Activated CD4-positive, alpha-beta memory T cell treated with anti-CD3 and anti-CD28 coated beads, Interleukin-2, amount 10 ng/mL, durations not matched to agents 7 days and 5 days (primary cell): Measurements from ENCODE around the gene UBE2E1. TPM values are rescaled to one million over a fixed set of nuclear protein-coding genes. Genes with fewer than 3 reads are reported as not detected.

Source experiments
- CTCF ChIA-PET: fragments of 350-600 bp; sonication (Branson Sonifier 250); formaldehyde crosslinking; loops from one replicate; lab custom pipeline; 2021; ENCODE audit warnings: antibody characterized with exemption, inconsistent platforms; lab: Charles Lee
- POLR2A ChIA-PET: fragments of 350-600 bp; sonication (Branson Sonifier 250); formaldehyde crosslinking; loops from one replicate; lab custom pipeline; 2021; ENCODE audit warnings: antibody characterized with exemption; lab: Charles Lee
- DNase-seq: peaks from one replicate; pipeline ENCODE4 v3.0.0-alpha.2; 2020
- H3K27ac Mint-ChIP-seq: one replicate; pipeline ENCODE4 v1.8.0; 2021; ENCODE audit warnings: mild to moderate bottlenecking, mixed read lengths
- H3K27me3 Mint-ChIP-seq: one replicate; pipeline ENCODE4 v1.8.0; 2021; ENCODE audit warnings: mixed read lengths
- H3K36me3 Mint-ChIP-seq: one replicate; pipeline ENCODE4 v1.8.0; 2021; ENCODE audit warnings: low read depth, mixed read lengths
- H3K4me1 Mint-ChIP-seq: one replicate; pipeline ENCODE4 v1.8.0; 2021; ENCODE audit warnings: mixed read lengths
- H3K4me3 Mint-ChIP-seq: one replicate; pipeline ENCODE4 v1.8.0; 2021; ENCODE audit warnings: mild to moderate bottlenecking, mixed read lengths
- H3K9me3 Mint-ChIP-seq: one replicate; pipeline ENCODE4 v1.8.0; 2021; ENCODE audit warnings: mixed read lengths
- total RNA-seq, 2 experiments: library from RNA; stranded (reverse); gene quantifications; one replicate each; pipeline ENCODE4 v1.2.3, GENCODE V29; 2021

UBE2E1 gene
- total RNA-seq, 2 experiments from 2014 or later, result 64.0 to 72.8 TPM

GRCh38 chr3:23830869-23831484, 25.2 kb downstream of the UBE2E1 start:
- CTCF ChIA-PET, result interaction anchor here (0.8 to 1.3 kb wide), 2 partner anchors 10 to 16 kb away, joined by 3 to 4 read pairs; no protein-coding TSS in a partner anchor
- Mint-ChIP-seq H3K4me1 (peaks cover 22% of the 10 kb centered on the region), H3K27ac (no peak overlapping the region), H3K36me3 (peaks cover 2% of the 10 kb centered on the region), H3K27me3 (no peaks in the 10 kb centered on the region), H3K4me3 (no peak overlapping the region), H3K9me3 (no peaks in the 10 kb centered on the region)
- DNase-seq, result peak; percentile 22
- POLR2A ChIA-PET, result interaction anchor here (0.8 to 1.3 kb wide), 2 partner anchors 13 to 20 kb away, joined by 3 read pairs; no protein-coding TSS in a partner anchor

DNA sequence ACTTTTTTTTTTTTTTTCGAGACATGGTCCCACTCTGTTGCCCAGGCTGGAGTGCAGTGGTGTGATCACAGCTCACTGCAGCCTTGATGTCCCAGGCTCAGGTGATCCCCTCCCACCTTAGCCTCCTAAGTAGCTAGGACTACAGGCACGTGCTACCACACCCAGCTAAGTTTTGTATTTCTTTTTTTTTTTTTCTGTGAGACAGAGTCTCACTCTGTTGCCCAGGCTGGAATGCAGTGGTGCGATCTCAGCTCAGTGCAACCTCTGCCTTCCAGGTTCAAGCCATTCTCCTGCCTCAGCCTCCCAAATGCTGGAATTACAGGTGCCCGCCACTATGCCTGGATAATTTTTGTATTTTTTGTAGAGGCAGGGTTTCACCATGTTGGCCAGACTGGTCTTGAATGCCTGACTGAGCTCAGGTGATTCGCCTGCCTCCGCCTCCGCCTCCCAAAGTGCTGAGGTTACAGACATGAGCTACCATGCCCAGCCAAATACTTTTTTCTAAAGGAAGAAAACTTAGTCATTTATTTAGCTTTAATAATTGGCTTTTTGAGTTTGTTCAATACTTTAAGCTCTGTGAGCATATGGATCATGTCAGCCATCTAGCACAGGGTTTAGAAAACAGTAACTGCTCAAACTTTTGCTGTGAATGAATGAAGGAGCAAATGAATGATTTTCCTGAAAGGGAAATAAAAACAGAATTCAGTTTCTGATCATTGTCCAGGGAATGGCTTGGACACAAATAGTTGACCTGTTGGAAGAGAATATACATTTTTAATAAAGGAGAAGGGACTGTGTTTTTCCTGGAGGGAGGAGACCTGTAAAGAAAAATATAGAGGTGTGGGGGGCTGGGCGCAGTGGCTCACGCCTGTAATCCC, 26.0 kb downstream of the UBE2E1 start:
- H3K27ac Mint-ChIP-seq, result no peak overlapping the region
- H3K36me3 Mint-ChIP-seq, result no peaks in the 10 kb centered on the region
- ChIA-PET POLR2A (interaction anchor here (1.3 kb wide), 1 partner anchor 20 kb away, joined by 3 read pairs; no protein-coding TSS in a partner anchor), CTCF (interaction anchor here (1.3 kb wide), 1 partner anchor 15 kb away, joined by 4 read pairs; no protein-coding TSS in a partner anchor)
- H3K9me3 Mint-ChIP-seq, result no peaks in the 10 kb centered on the region
- H3K4me1 Mint-ChIP-seq, result peaks cover 17% of the 10 kb centered on the region
- no peak for DNase-seq
- H3K27me3 Mint-ChIP-seq, result no peaks in the 10 kb centered on the region
- H3K4me3 Mint-ChIP-seq, result no peak overlapping the region

GRCh38 chr3:23832523-23832922, 26.8 kb downstream of the UBE2E1 start:
- no peaks in the 10 kb centered on the region for H3K9me3 Mint-ChIP-seq
- POLR2A ChIA-PET, result no interaction called here

DNA sequence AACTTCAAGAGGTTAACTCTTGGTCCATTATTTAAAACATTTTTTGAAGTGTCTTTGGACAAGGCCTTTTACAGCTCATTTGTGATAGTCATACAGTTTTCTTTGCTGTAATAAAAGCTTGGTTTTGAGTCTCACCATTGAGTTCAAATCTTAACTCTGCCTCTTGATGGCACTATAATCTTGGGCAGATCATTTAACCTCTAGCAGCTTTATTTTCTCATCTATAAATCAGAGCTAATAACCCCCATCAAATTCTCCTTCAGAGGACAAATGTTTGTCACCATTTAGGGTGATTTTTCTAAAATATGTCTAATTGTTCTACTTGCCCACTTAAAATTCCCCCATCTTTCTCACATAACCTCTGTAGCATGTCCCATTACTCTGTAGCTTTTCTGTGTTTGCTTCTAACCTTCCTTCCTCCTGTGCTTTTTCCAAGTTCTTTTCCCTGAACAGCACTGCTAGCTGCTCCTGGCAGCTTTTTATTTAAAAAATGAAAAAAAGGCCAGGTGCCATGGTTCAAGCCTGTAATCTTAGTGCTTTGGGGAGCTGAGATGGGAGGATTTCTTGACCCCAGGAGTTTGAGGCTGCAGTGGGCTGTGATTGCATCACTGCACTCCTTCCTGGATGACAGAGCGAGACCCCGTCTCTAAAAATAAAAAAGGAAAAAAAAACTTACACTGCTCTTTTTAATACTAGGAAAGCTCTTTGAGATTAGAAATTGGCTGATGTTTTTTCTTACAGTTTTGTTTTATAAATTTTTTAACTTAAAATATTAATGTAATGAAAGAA, 28.5 kb downstream of the UBE2E1 start:
- Mint-ChIP-seq H3K27ac (no peak overlapping the region), H3K9me3 (no peaks in the 10 kb centered on the region), H3K36me3 (no peaks in the 10 kb centered on the region), H3K4me1 (peaks cover 15% of the 10 kb centered on the region), H3K27me3 (no peaks in the 10 kb centered on the region), H3K4me3 (no peak overlapping the region)
- ChIA-PET CTCF (no interaction called here), POLR2A (no interaction called here)
- DNase-seq, result no peak

More at GRCh38 chr3:23832523-23832922, 26.8 kb downstream of the UBE2E1 start:
- H3K36me3 Mint-ChIP-seq, result no peaks in the 10 kb centered on the region
- CTCF ChIA-PET, result no interaction called here
- no peak overlapping the region for H3K27ac Mint-ChIP-seq
- H3K27me3 Mint-ChIP-seq, result no peaks in the 10 kb centered on the region
- peaks cover 17% of the 10 kb centered on the region for H3K4me1 Mint-ChIP-seq
- H3K4me3 Mint-ChIP-seq, result no peak overlapping the region
- no peak for DNase-seq

DNA sequence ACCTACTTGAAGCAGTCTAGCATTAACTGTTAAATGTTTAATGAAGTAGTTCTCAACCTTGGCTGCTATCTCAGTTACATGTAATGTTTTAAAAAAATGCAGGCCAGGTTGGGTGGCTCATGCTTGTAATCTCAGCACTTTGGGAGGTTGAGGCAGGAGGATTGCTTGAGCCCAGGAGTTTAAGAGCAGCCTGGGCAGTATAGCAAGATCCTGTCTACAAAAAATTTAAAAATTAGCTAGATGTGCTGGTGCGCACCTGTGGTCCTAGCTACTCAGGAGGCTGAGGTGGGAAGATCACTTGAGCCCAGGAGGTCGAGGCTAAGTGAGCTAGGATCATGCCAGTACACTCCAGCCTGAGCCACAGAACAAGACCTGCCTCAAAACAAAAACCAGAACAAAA, 29.3 kb downstream of the UBE2E1 start:
- H3K4me3 Mint-ChIP-seq, result no peak overlapping the region

DNA sequence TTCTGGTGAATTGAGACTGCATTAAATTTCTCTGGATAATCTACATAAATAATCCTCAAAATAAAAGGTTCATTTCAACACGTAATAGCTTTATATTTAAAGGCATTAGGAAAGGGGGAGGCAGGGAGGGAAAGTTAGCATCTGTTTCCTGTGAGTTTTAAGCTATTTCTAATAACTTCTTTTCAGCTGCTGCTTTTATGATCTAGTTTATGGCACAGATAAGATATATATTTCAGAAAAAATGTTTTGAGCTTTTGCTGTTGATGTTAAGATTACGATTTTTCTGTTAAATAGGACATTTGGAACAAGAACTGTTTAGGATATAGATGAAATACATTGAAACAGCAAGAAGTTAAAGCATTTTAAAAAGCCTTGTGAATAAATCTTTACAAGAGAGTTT, 30.0 kb downstream of the UBE2E1 start:
- no peak overlapping the region for H3K27ac Mint-ChIP-seq
- DNase-seq, result no peak
- ChIA-PET POLR2A (interaction anchor here (2.1 kb wide), 1 partner anchor 81 kb away, joined by 7 read pairs; the partner anchor contains the start of genes NKIRAS1 and RPL15), CTCF (no interaction called here)
- no peaks in the 10 kb centered on the region for H3K27me3 Mint-ChIP-seq
- H3K36me3 Mint-ChIP-seq, result no peaks in the 10 kb centered on the region
- H3K4me1 Mint-ChIP-seq, result peaks cover 7% of the 10 kb centered on the region
- H3K4me3 Mint-ChIP-seq, result no peak overlapping the region
- no peaks in the 10 kb centered on the region for H3K9me3 Mint-ChIP-seq

More for the DNA sequence above, 29.3 kb downstream of the UBE2E1 start:
- DNase-seq, result no peak
- Mint-ChIP-seq H3K9me3 (no peaks in the 10 kb centered on the region), H3K36me3 (no peaks in the 10 kb centered on the region), H3K27me3 (no peaks in the 10 kb centered on the region), H3K4me1 (peaks cover 14% of the 10 kb centered on the region), H3K27ac (no peak overlapping the region)
- CTCF ChIA-PET, result no interaction called here
- POLR2A ChIA-PET, result no interaction called here

DNA sequence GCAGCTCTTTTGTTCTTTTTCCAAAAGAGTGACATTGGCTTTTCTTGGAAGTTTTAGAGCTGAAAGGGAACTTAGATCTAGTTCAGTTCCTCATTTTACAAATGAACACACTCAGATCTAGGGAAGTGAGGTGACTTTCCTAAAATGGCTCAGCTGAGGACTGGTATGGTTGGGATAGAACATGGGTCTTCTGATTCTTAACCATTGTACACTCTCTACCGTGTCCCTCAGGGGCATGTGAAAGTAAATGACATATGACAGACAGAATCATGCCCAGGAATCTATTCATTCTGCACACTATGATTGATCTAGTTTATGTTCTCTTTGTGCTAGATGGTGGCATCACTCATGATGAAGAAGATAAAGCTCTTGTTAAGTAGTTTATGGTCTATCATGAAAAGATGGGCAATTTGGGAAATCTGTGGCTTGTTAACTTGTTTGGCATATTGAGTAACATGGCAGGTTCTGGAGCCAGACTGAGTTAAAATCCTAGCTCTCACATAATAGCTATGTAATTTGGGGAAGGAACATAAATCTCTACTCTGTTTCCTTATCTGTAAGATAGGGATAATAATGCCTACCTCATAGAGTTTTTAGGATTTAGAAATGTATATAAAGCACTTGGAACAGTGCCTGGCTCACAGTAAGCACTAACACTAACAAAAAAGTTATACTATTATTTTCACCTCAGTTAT, 30.9 kb downstream of the UBE2E1 start:
- Mint-ChIP-seq H3K27ac (no peak overlapping the region), H3K36me3 (no peaks in the 10 kb centered on the region), H3K9me3 (no peaks in the 10 kb centered on the region), H3K4me3 (no peak overlapping the region), H3K27me3 (no peaks in the 10 kb centered on the region), H3K4me1 (peaks cover 2% of the 10 kb centered on the region)
- ChIA-PET POLR2A (interaction anchor here (2.1 kb wide), 1 partner anchor 80 kb away, joined by 7 read pairs; the partner anchor contains the start of genes NKIRAS1 and RPL15), CTCF (no interaction called here)
- no peak for DNase-seq

- no peak overlapping the region for H3K4me3 Mint-ChIP-seq
- no peaks in the 10 kb centered on the region for H3K27me3 Mint-ChIP-seq
- no peak for DNase-seq
- H3K4me1 Mint-ChIP-seq, result no peaks in the 10 kb centered on the region
- POLR2A ChIA-PET, result interaction anchor here (2.1 kb wide), 1 partner anchor 80 kb away, joined by 7 read pairs; the partner anchor contains the start of genes NKIRAS1 and RPL15
- H3K27ac Mint-ChIP-seq, result no peak overlapping the region
- CTCF ChIA-PET, result no interaction called here
- H3K36me3 Mint-ChIP-seq, result no peaks in the 10 kb centered on the region
- H3K9me3 Mint-ChIP-seq, result no peaks in the 10 kb centered on the region
Observed at GRCh38 chr3:23837286-23837685, 31.5 kb downstream of the UBE2E1 start.

DNA sequence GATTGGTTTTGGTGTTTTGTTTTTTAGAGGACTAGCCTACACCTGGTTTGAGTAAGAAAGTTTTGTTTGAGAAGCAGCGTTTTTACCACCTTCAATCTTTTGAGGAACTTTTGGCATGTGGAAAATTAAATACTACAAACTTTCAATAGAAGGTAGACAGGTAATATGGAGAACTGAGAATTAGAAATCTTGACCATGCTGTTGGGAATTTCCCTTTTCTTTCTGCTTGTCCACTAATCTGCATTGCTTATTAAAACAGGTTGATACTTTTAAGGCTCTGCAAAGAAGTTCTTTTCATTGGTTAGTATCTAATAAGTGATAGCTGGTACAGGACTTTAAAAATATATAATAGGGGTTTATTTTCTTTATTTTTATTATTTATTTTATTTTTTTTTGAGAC, 31.9 kb downstream of the UBE2E1 start:
- no peaks in the 10 kb centered on the region for H3K27me3 Mint-ChIP-seq
- H3K9me3 Mint-ChIP-seq, result no peaks in the 10 kb centered on the region
- H3K27ac Mint-ChIP-seq, result no peak overlapping the region
- no peak overlapping the region for H3K4me3 Mint-ChIP-seq
- no peaks in the 10 kb centered on the region for H3K36me3 Mint-ChIP-seq
- no peaks in the 10 kb centered on the region for H3K4me1 Mint-ChIP-seq
- DNase-seq, result no peak
- POLR2A ChIA-PET, result interaction anchor here (2.1 kb wide), 1 partner anchor 79 kb away, joined by 7 read pairs; the partner anchor contains the start of genes NKIRAS1 and RPL15
- CTCF ChIA-PET, result no interaction called here

GRCh38 chr3:23840521-23840920, 34.8 kb downstream of the UBE2E1 start:
- POLR2A ChIA-PET, result no interaction called here
- no peaks in the 10 kb centered on the region for H3K4me1 Mint-ChIP-seq
- H3K27ac Mint-ChIP-seq, result no peak overlapping the region
- H3K36me3 Mint-ChIP-seq, result peaks cover 6% of the 10 kb centered on the region
- H3K27me3 Mint-ChIP-seq, result no peaks in the 10 kb centered on the region
- CTCF ChIA-PET, result interaction anchor here (0.8 kb wide), 1 partner anchor 10 kb away, joined by 3 read pairs; no protein-coding TSS in a partner anchor
- H3K9me3 Mint-ChIP-seq, result no peaks in the 10 kb centered on the region
- no peak for DNase-seq
- H3K4me3 Mint-ChIP-seq, result no peak overlapping the region

DNA sequence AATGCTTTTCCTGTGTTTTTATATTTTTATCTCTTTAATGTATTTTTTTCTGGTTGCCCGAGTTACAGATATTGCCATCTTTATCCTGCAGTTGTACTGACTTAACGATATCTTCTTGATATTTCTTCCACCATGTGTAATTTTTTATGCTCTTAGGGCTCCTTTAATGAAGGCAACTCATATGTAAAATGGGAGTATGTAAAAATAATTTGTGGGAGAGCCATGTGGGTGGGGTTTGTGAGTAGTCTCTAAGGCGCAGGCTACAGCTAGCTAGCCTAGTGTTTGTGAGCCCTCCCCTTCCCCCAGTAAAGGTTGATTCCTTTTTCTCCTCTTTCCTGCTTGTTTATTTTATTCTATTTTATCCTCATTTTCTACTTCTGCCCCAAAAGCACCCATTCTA, 38.1 kb downstream of the UBE2E1 start:
- DNase-seq, result no peak
- POLR2A ChIA-PET, result no interaction called here
- Mint-ChIP-seq H3K4me3 (no peak overlapping the region), H3K36me3 (peaks cover 8% of the 10 kb centered on the region), H3K27me3 (no peaks in the 10 kb centered on the region), H3K4me1 (no peaks in the 10 kb centered on the region), H3K9me3 (no peaks in the 10 kb centered on the region), H3K27ac (no peak overlapping the region)
- CTCF ChIA-PET, result no interaction called here
